Activated T-helper 1 cell treated with anti-CD3 and anti-CD28 coated beads, Interleukin-12 subunit alpha, Interleukin-12 subunit beta, Interleukin-2, Interleukin-4 antibody, amounts not matched to agents 30 ng/mL and 10 ng/mL and 1 ng/mL, durations not matched to agents 14 hours and 24 hours and 36 hours (primary cell): ENCODE data around the gene PHF19. TPM values are rescaled to one million over a fixed set of nuclear protein-coding genes. Genes with fewer than 3 reads are reported as not detected.

Experiments
- DNase-seq: peaks from one replicate; pipeline ENCODE4 v3.0.0; 2021; ENCODE audit warnings: low spot score
- H3K27ac Mint-ChIP-seq: one replicate; pipeline ENCODE4 v1.8.0; 2021; ENCODE audit warnings: mild to moderate bottlenecking, mixed read lengths
- H3K27me3 Mint-ChIP-seq: one replicate; pipeline ENCODE4 v1.8.0; 2022; ENCODE audit warnings: mild to moderate bottlenecking, moderate library complexity, mixed read lengths; ENCODE audit not compliant: insufficient read depth
- H3K36me3 Mint-ChIP-seq: one replicate; pipeline ENCODE4 v1.8.0; 2021; ENCODE audit warnings: low read depth, mixed read lengths
- H3K4me1 Mint-ChIP-seq: one replicate; pipeline ENCODE4 v1.8.0; 2021; ENCODE audit warnings: low read depth, mixed read lengths
- H3K4me3 Mint-ChIP-seq: one replicate; pipeline ENCODE4 v1.8.0; 2021; ENCODE audit warnings: mild to moderate bottlenecking, moderate library complexity, mixed read lengths
- H3K9me3 Mint-ChIP-seq: one replicate; pipeline ENCODE4 v1.8.0; 2021; ENCODE audit warnings: mixed read lengths
- intact Hi-C: fragments of 100-400 bp; cut with micrococcal nuclease; formaldehyde crosslinking; loops from one replicate; pipeline ENCODE4 v1.15.1; 2024
- total RNA-seq: library from RNA; stranded (reverse); gene quantifications from 2 replicates; pipeline ENCODE4 v1.2.3, GENCODE V29; 2022

PHF19 gene
- total RNA-seq: 134 and 142 TPM in 2 replicates

DNA sequence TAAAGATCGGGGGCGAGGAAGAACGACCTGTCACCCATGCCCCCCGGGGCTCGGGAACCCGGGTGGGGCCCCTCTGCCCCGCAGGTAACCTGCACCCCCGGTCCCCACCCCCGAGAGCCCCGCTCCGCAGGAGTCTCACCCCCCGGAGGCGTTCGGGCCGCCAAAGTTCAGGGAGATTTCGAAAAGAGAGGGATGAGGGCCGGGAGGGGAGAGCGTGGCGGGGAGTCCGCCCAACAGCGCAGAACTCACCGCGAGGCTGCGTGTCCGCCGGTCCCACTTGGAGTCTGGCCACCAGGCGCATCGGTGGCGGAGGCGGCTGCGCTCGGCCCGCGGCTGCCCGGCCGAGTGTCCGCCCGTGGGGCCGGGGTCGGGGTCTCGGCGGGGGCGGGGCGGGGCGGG, at the start of gene PHF19:
Gene PHF19 (minus strand): TSS at position 347 of the 399 bp plus-strand sequence. CDS start 2,447 bp downstream, outside the sequence.
- intact Hi-C loops: loop anchor here (1.0 to 2.0 kb wide), 8 partner anchors 9 to 198 kb away; partner anchors contain the start of genes CNTRL and FBXW2
- DNase-seq: peak; percentile 44
- Mint-ChIP-seq H3K27me3 (no peaks in the 10 kb centered on the region), H3K27ac (peak within 1 kb of the TSS; percentile 97), H3K4me3 (peak within 1 kb of the TSS; percentile 92), H3K4me1 (peaks cover 74% of the 10 kb centered on the region), H3K36me3 (peaks cover 51% of the 10 kb centered on the region), H3K9me3 (no peaks in the 10 kb centered on the region)

- intact Hi-C loops: loop anchor here (1.0 to 10.0 kb wide), 4 partner anchors 10 to 428 kb away; no protein-coding TSS in a partner anchor
- no peak for DNase-seq
- Mint-ChIP-seq H3K27ac (peak within 1 kb of the TSS; percentile 96), H3K27me3 (no peaks in the 10 kb centered on the region), H3K4me1 (peaks cover 87% of the 10 kb centered on the region), H3K4me3 (peak within 1 kb of the TSS; percentile 89), H3K9me3 (peaks cover 3% of the 10 kb centered on the region), H3K36me3 (peaks cover 51% of the 10 kb centered on the region)
Observed at GRCh38 chr9:120926397-120926928, 49.5 kb upstream of the PHF19 start, which contains the start of gene TRAF1. TRAF1 (minus strand) TSS chr9:120926796; CDS start chr9:120926075, 721 bp downstream.

GRCh38 chr9:120925535-120926396, 48.8 kb upstream of the PHF19 start:
- Mint-ChIP-seq H3K4me3 (peak overlapping the region; percentile 89), H3K36me3 (peaks cover 54% of the 10 kb centered on the region), H3K4me1 (peaks cover 87% of the 10 kb centered on the region), H3K27me3 (no peaks in the 10 kb centered on the region), H3K27ac (peak overlapping the region; percentile 96), H3K9me3 (no peaks in the 10 kb centered on the region)
- peak; percentile 77 for DNase-seq
- intact Hi-C loops: loop anchor here (1.0 to 10.0 kb wide), 6 partner anchors 9 to 429 kb away; no protein-coding TSS in a partner anchor

DNA sequence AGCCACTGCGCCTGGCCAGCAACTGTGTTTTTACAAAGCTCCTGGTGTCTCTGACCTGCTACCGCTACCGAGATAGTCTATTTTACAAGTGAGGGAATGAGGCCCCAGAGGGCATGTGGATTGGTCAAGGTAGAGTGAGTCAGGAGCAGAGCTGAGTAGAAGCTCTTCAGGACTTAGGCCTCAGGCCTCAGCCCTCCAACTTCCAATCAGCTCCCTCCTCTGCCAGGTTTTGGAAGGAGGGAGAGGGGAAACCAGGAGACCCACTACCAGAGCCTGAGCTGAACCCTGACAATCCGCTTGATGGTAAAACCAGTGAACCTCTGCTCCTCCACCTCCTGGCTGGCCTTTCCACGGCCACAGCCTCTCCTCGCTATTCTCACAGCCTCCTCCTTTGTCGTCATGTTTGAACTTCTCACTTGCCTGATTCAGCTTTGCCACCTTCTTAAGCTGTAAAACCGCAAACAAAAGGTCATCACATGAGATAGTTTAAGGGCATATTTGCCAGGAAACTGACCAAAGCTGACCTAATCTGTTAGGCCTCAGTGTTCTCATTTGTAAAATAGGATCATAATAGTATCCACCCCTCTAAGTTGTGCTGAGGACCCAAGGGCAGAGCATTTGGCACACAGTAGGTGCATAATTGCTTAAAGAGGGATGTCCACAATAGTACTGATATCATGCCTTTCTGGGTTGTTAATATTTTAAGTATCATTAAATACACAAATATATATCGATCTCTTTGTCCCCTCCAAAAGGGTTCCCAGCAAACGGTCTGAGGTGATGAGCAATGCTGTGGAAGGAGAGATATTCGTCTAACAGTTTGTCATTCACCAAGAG, 47.9 kb upstream of the PHF19 start:
- no peak for DNase-seq
- H3K27ac Mint-ChIP-seq: peak overlapping the region; percentile 96
- H3K9me3 Mint-ChIP-seq: no peaks in the 10 kb centered on the region
- peak overlapping the region; percentile 89 for H3K4me3 Mint-ChIP-seq
- intact Hi-C loops: loop anchor here (1.0 to 10.0 kb wide), 3 partner anchors 28 to 430 kb away; no protein-coding TSS in a partner anchor
- no peaks in the 10 kb centered on the region for H3K27me3 Mint-ChIP-seq
- peaks cover 63% of the 10 kb centered on the region for H3K36me3 Mint-ChIP-seq
- peaks cover 89% of the 10 kb centered on the region for H3K4me1 Mint-ChIP-seq

GRCh38 chr9:120923620-120924328, 46.8 kb upstream of the PHF19 start:
- Mint-ChIP-seq H3K4me3 (peak overlapping the region; percentile 89), H3K27me3 (no peaks in the 10 kb centered on the region), H3K9me3 (no peaks in the 10 kb centered on the region), H3K27ac (peak overlapping the region; percentile 96), H3K4me1 (peaks cover 91% of the 10 kb centered on the region), H3K36me3 (peaks cover 71% of the 10 kb centered on the region)
- no peak for DNase-seq
- intact Hi-C loops: loop anchor here (10.0 kb wide), 1 partner anchor 431 kb away; no protein-coding TSS in a partner anchor

DNA sequence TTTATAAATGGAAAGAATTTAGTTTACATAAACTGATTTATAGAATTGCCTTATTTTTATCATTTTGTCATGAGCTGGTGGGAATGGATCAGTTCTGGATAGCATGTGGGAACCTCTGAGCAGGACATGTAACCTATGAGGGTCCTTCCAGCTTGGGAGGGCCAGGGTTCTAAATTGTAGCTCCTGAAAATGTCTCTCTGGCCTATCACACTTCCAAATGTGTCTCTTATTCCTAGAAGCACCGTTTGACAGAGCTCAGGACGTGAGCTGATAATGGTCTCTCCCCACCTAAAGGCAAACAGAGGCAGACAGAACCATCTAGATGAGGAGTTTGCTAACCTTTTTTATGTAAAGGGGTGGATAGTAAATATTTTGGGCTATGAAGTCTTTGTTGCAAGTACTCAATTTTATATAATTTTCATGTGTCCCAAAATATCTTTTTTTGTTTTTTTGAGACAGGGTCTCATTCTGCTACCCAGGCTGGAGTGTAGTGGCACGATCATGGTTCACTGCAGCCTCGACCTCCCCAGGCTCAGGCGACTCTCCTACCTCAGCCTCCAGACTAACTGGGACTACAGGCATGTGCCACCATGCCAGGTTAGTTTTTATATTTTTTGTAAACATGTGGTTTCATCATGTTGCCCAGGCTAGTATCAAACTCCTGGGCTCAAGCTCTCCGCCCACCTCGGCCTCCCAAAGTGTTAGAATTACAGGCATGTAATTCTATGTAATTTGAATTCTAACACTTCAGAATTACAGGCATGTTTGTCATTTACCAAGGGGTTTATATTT, 45.6 kb upstream of the PHF19 start:
- Mint-ChIP-seq H3K27me3 (no peaks in the 10 kb centered on the region), H3K4me3 (peak overlapping the region; percentile 89), H3K27ac (peak overlapping the region; percentile 96), H3K36me3 (peaks cover 80% of the 10 kb centered on the region), H3K4me1 (peaks cover 92% of the 10 kb centered on the region), H3K9me3 (peaks cover 3% of the 10 kb centered on the region)
- DNase-seq: no peak
- intact Hi-C loops: loop anchor here (10.0 kb wide), 1 partner anchor 432 kb away; no protein-coding TSS in a partner anchor

- Mint-ChIP-seq H3K27me3 (no peaks in the 10 kb centered on the region), H3K36me3 (peaks cover 87% of the 10 kb centered on the region), H3K4me3 (peak overlapping the region; percentile 89), H3K9me3 (peaks cover 5% of the 10 kb centered on the region), H3K27ac (peak overlapping the region; percentile 92), H3K4me1 (peaks cover 92% of the 10 kb centered on the region)
- intact Hi-C loops: loop anchor here (10.0 kb wide), 1 partner anchor 433 kb away; no protein-coding TSS in a partner anchor
- DNase-seq: no peak
Observed at GRCh38 chr9:120921661-120922181, 44.7 kb upstream of the PHF19 start.

DNA sequence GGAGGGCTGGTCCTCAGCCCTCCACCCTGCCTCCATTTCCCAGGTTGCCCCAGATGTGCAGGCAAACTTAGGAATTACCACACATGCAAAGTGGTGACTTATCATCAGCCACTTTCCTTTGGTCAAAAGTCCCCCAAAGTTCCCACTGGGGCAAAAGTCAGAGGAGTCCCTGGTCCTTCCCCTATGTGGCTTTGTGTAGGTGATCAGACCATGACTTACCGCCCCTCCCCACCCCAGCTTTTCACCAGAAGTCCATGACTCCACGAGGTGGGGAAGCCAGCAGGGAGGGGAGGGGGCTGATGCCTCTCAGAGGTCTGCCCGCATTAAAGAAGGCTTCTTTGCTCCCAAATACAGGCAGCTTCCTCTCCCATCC, 43.8 kb upstream of the PHF19 start:
- Mint-ChIP-seq H3K9me3 (peaks cover 5% of the 10 kb centered on the region), H3K27ac (peak overlapping the region; percentile 92), H3K27me3 (no peaks in the 10 kb centered on the region), H3K4me3 (peak overlapping the region; percentile 89), H3K36me3 (peaks cover 91% of the 10 kb centered on the region), H3K4me1 (peaks cover 96% of the 10 kb centered on the region)
- intact Hi-C loops: loop anchor here (10.0 kb wide), 1 partner anchor 434 kb away; no protein-coding TSS in a partner anchor
- no peak for DNase-seq

GRCh38 chr9:120919843-120920805, 43.1 kb upstream of the PHF19 start:
- Mint-ChIP-seq H3K9me3 (peaks cover 5% of the 10 kb centered on the region), H3K4me3 (peak overlapping the region; percentile 89), H3K36me3 (peaks cover 85% of the 10 kb centered on the region), H3K4me1 (peaks cover 95% of the 10 kb centered on the region), H3K27me3 (no peaks in the 10 kb centered on the region), H3K27ac (peak overlapping the region; percentile 92)
- intact Hi-C loops: loop anchor here (10.0 kb wide), 1 partner anchor 435 kb away; no protein-coding TSS in a partner anchor
- DNase-seq: no peak
